Measurements from ENCODE around the gene RAB29. TPM values are rescaled to one million over a fixed set of nuclear protein-coding genes. Genes with fewer than 3 reads are reported as not detected.

The RAB29 gene
- total and polyA plus RNA-seq, 2 donors (not counting 3 experiments of a cell fraction or from before 2014, with no cell fraction given) = 18.1 to 18.8 TPM

DNA sequence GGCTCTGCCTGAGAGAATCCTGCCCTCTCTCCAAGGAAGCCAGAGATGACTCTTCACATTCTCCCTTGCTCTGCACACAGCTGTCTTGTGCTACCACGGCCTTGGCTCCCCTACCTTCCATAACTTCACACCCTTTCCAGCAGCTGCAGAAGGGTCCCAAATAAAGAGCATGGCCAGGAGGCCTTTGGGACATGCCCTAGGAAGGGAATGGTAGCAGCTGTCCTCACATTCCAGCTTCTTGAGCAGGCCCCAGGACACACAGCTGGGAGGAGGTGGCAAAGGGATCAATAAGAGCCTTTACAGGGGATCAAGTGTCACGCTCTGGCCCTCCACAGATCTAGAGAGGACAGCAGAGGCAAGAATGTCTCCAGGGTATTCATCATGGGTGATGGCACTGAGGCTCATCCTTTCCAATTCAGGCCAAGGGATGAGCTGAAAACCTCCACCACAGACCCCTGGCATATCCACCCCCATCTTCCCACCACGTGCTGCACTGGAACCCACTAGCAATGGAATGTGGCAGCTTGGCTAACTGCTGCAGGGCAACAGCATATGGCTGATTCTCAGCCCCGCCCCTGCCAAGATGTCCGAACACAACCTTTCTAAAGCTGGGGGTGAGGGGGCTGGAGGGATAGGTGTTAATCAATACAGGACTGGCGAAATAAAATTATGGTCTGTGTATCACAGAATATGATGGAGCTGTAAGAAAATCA lies 17.8 kb upstream of the RAB29 start:
- H4K20me1 ChIP-seq (replicated peaks; ENCODE audit: control insufficient read depth, extremely low read depth, insufficient read depth, low read length) = no peaks in the 10 kb centered on the region
- POLR2A ChIA-PET = no interaction called here
- intact Hi-C loops (cut with micrococcal nuclease) (loop anchor here (2.0 to 5.0 kb wide), 2 partner anchors 38 to 314 kb away; no protein-coding TSS in a partner anchor), dilution Hi-C loops (cut with MboI; ENCODE audit: extremely low pct_ligation_motif_present, low sequenced_read_pairs) (no loop called here)
- no peak overlapping the region for H3K27ac ChIP-seq (ENCODE audit: insufficient read depth, low read depth, low read length)
- TF ChIP-seq EZH2 (IDR thresholded peaks at IDR 0.05; ENCODE audit: borderline replicate concordance, low read depth, low read length, severe bottlenecking) (no peak), POLR2AphosphoS5 (IDR thresholded peaks at IDR 0.05; ENCODE audit: insufficient read depth, low read depth, low read length) (no peak), FOS (IDR thresholded peaks at IDR 0.05; ENCODE audit: borderline replicate concordance, insufficient read depth, low read length) (no peak), POLR2A (IDR thresholded peaks at IDR 0.05; ENCODE audit: low read depth, low read length) (no peak), MYC (IDR thresholded peaks at IDR 0.05; ENCODE audit: low read depth, low read length) (no peak), GATA2 (IDR thresholded peaks at IDR 0.05; ENCODE audit: insufficient read depth, insufficient read length, low read depth, low read length) (no peak)
- TF ChIP-seq, protein P1, sequence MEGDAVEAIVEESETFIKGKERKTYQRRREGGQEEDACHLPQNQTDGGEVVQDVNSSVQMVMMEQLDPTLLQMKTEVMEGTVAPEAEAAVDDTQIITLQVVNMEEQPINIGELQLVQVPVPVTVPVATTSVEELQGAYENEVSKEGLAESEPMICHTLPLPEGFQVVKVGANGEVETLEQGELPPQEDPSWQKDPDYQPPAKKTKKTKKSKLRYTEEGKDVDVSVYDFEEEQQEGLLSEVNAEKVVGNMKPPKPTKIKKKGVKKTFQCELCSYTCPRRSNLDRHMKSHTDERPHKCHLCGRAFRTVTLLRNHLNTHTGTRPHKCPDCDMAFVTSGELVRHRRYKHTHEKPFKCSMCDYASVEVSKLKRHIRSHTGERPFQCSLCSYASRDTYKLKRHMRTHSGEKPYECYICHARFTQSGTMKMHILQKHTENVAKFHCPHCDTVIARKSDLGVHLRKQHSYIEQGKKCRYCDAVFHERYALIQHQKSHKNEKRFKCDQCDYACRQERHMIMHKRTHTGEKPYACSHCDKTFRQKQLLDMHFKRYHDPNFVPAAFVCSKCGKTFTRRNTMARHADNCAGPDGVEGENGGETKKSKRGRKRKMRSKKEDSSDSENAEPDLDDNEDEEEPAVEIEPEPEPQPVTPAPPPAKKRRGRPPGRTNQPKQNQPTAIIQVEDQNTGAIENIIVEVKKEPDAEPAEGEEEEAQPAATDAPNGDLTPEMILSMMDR (IDR thresholded peaks at IDR 0.05; ENCODE audit: extremely low read depth in 1 of 2, insufficient read depth in 1 of 2, low read depth in 1 of 2, low read length in 2 of 2) = no peak
- TF ChIP-seq, protein P2, sequence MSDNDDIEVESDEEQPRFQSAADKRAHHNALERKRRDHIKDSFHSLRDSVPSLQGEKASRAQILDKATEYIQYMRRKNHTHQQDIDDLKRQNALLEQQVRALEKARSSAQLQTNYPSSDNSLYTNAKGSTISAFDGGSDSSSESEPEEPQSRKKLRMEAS (IDR thresholded peaks at IDR 0.05; ENCODE audit: insufficient read depth, insufficient read length) = no peak
- H3K9me3 ChIP-seq (replicated peaks; ENCODE audit: control insufficient read depth, insufficient read depth, low read length) = no peaks in the 10 kb centered on the region
- CTCF ChIA-PET = interaction anchor here (0.6 to 12.5 kb wide), 16 partner anchors 9 to 313 kb away, joined by 3 to 403 read pairs (median 8); partner anchors contain the start of genes RAB29 and SLC41A1
- no peak overlapping the region for H3K4me3 ChIP-seq (replicated peaks in 1 of 3; ENCODE audit: insufficient read depth in 1 of 3, low read depth in 1 of 3, low read length in 3 of 3)
- no peaks in the 10 kb centered on the region for H3K27me3 ChIP-seq (ENCODE audit: control insufficient read depth in 2 of 2, insufficient read depth in 2 of 2, low read length in 2 of 2)
- H3K4me2 ChIP-seq (ENCODE audit: insufficient read depth, low read length) = no peak overlapping the region
- no peak for DNase-seq (ENCODE audit: low read depth, low spot score)
- BruUV-seq (replicated peaks) = no TSS peak
- peaks cover 0 to 15% of the 10 kb centered on the region in 2 experiments for H3K36me3 ChIP-seq (ENCODE audit: control insufficient read depth in 2 of 2, extremely low read depth in 1 of 2, insufficient read depth in 2 of 2, low read length in 2 of 2)
- no peak overlapping the region for H3K9ac ChIP-seq (replicated peaks; ENCODE audit: extremely low read depth, insufficient read depth, low read length)
- H3K4me1 ChIP-seq (ENCODE audit: control insufficient read depth, extremely low read depth, insufficient read depth, low read length) = no peaks in the 10 kb centered on the region
- no peak overlapping the region for H2AFZ ChIP-seq (ENCODE audit: low read depth, low read length)
- no peaks in the 10 kb centered on the region for H3K9me1 ChIP-seq (replicated peaks; ENCODE audit: control insufficient read depth, extremely low read depth, insufficient read depth, low read length)
- FAIRE-seq = no peak
- no peaks in the 10 kb centered on the region for H3K79me2 ChIP-seq (ENCODE audit: control insufficient read depth, insufficient read depth, low read length)

Measured in endothelial cell of umbilical vein (primary cell).